HG02623 (cell line): ENCODE measurements around the gene FOXL1.

Experiments
- ATAC-seq: cut with Tn5 transposase; IDR thresholded peaks from one replicate; pipeline ENCODE4 v1.9.1; 2021; ENCODE audit warnings: moderate library complexity; ENCODE audit not compliant: unreplicated experiment

FOXL1 gene

GRCh38 chr16:86628614-86629013 is 50.3 kb downstream of the FOXL1 start:
- no peak for ATAC-seq

- ATAC-seq, result no peak
Observed at GRCh38 chr16:86630471-86630870, 52.1 kb downstream of the FOXL1 start.

- no peak for ATAC-seq
Observed at GRCh38 chr16:86631444-86631843, 53.1 kb downstream of the FOXL1 start.
